ENCODE measurements around the gene CTPS2. TPM values are rescaled to one million over a fixed set of nuclear protein-coding genes. Genes with fewer than 3 reads are reported as not detected.

The CTPS2 gene
- total RNA-seq, 1 experiment from 2014 or later: 9.6 TPM

DNA sequence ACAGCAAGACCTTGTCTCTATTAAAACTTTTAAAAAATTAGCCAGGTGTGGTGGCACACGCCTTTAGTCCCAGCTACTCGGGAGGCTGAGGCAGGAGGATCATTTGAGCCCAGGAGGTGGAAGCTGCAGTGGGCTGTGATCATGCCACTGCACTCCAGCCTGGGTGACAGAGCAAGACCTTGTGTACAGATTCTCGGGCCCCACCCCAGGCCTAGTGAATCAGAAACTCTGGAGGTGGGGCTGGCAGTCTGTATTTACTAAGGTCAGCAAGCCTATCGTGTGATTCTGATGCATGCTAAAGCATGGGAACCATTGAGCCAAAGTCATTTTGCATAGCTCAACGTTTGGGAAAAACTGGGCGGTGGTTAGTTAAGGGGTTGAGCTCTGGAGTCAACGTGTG is 59.0 kb downstream of the CTPS2 start:
- Histone ChIP-seq H2AFZ (ENCODE audit: low read depth, low read length, poor library complexity, severe bottlenecking) (no peak overlapping the region), H4K20me1 (ENCODE audit: insufficient read depth) (no peaks in the 10 kb centered on the region), H3K4me2 (ENCODE audit: low read length) (no peak overlapping the region), H3K9ac (ENCODE audit: low read length) (no peak overlapping the region), H3K79me2 (ENCODE audit: insufficient read depth, low read length) (no peaks in the 10 kb centered on the region), H3K4me3 (replicated peaks in 1 of 2; ENCODE audit: low read depth in 1 of 2, low read length in 2 of 2) (no peak overlapping the region), H3K27ac (ENCODE audit: low read depth, low read length) (no peak overlapping the region), H3K36me3 (ENCODE audit: control insufficient read depth in 1 of 2, insufficient read depth in 2 of 2, low read length in 2 of 2) (no peaks in the 10 kb centered on the region), H3K27me3 (ENCODE audit: insufficient read depth, low read length) (no peaks in the 10 kb centered on the region), H3K9me2 (ENCODE audit: insufficient read depth) (no peaks in the 10 kb centered on the region), H3K9me3 (ENCODE audit: control insufficient read depth in 1 of 2, insufficient read depth in 1 of 2, low read depth in 1 of 2, low read length in 2 of 2) (no peaks in the 10 kb centered on the region), H3K4me1 (ENCODE audit: control insufficient read depth in 1 of 2, insufficient read depth in 2 of 2, low read length in 2 of 2) (no peaks in the 10 kb centered on the region)
- no TSS peak for BruUV-seq (replicated peaks)
- DNase-seq (ENCODE audit: low read depth, low spot score): no peak
- ChIA-PET RAD21 (ENCODE audit: low non-redundant PET in 1 of 2, low total read pairs in 2 of 2, uncharacterized antibody in 2 of 2, unreplicated experiment in 2 of 2) (no interaction called here), CTCF (no interaction called here), POLR2A (no interaction called here)
- no peak for ATAC-seq
- TF ChIP-seq EZH2 (IDR thresholded peaks at IDR 0.05): no peak
- intact Hi-C loops (cut with micrococcal nuclease): no loop called here

DNA sequence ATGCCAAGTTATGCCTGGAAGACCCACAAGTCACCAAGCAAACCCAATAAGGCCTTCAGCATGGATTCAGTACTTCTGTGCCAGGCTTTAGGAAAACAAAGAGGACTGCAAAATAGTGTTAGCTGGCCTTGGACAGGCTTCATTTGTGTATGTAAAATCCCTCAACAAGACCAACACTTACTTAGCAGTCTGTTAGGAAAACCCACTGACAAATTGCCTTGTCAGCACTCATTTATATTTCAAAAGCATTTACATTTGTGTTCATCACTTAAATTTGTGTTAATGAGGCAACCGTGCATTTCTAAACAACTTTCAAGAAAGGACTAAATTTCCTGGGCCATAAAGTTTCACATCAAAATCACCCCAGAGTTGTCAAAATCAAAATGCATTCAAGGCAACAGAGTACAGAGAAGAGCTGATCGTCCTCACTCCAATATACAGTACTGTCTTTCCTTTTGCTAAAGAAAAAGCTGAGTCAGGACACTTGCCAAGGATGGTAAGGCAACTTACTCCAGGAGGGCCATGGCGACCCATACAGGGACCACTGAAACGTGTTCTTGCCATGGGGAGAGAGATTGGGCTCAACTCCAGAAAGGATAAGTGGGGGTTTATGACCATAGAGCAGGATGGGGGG is 61.0 kb downstream of the CTPS2 start:
- Histone ChIP-seq H4K20me1 (ENCODE audit: insufficient read depth) (no peaks in the 10 kb centered on the region), H3K9ac (ENCODE audit: low read length) (no peak overlapping the region), H3K27ac (ENCODE audit: low read depth, low read length) (no peak overlapping the region), H3K9me3 (ENCODE audit: control insufficient read depth in 1 of 2, insufficient read depth in 1 of 2, low read depth in 1 of 2, low read length in 2 of 2) (no peaks in the 10 kb centered on the region), H3K36me3 (ENCODE audit: control insufficient read depth in 1 of 2, insufficient read depth in 2 of 2, low read length in 2 of 2) (no peaks in the 10 kb centered on the region), H3K4me2 (ENCODE audit: low read length) (no peak overlapping the region), H2AFZ (ENCODE audit: low read depth, low read length, poor library complexity, severe bottlenecking) (no peak overlapping the region), H3K27me3 (ENCODE audit: insufficient read depth, low read length) (no peaks in the 10 kb centered on the region), H3K4me3 (replicated peaks in 1 of 2; ENCODE audit: low read depth in 1 of 2, low read length in 2 of 2) (no peak overlapping the region), H3K9me2 (ENCODE audit: insufficient read depth) (no peaks in the 10 kb centered on the region), H3K4me1 (ENCODE audit: control insufficient read depth in 1 of 2, insufficient read depth in 2 of 2, low read length in 2 of 2) (no peaks in the 10 kb centered on the region), H3K79me2 (ENCODE audit: insufficient read depth, low read length) (no peaks in the 10 kb centered on the region)
- ChIA-PET RAD21 (ENCODE audit: low non-redundant PET in 1 of 2, low total read pairs in 2 of 2, uncharacterized antibody in 2 of 2, unreplicated experiment in 2 of 2) (no interaction called here), CTCF (no interaction called here), POLR2A (interaction anchor here (0.6 kb wide), 1 partner anchor 245 kb away, joined by 6 read pairs; no protein-coding TSS in a partner anchor)
- no TSS peak for BruUV-seq (replicated peaks)
- no peak for TF ChIP-seq ZNF274 (IDR thresholded peaks at IDR 0.05; ENCODE audit: low read depth, low read length)
- TF ChIP-seq YY1 (IDR thresholded peaks at IDR 0.05; ENCODE audit: extremely low read depth, insufficient replicate concordance, low read depth, low read length): no peak
- no peak for ATAC-seq
- DNase-seq (ENCODE audit: low read depth, low spot score): no peak
- intact Hi-C loops (cut with micrococcal nuclease): no loop called here

Data from HCT116 (cell line).